ENCODE measurements around the gene ABCA13.

DNA sequence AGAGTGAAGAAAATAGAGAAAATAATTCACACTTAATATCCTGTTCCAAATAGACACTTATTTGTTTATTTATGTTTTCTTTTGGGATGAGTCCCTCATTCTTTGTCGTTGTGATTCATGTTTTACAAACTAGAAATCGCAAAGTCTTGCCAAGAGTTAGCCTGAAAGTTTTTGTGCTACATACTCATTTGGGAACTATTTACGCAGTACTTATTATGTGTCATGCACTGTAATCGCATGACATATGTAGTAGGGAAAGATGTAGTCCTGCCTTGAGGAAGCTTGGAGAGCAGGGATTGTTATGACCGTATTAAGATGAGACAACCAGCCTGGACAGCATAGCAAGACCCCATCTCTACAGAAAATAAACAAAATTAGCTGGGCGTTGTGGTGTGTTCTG lies 189.3 kb downstream of the ABCA13 start:
- TF ChIP-seq, protein P1, sequence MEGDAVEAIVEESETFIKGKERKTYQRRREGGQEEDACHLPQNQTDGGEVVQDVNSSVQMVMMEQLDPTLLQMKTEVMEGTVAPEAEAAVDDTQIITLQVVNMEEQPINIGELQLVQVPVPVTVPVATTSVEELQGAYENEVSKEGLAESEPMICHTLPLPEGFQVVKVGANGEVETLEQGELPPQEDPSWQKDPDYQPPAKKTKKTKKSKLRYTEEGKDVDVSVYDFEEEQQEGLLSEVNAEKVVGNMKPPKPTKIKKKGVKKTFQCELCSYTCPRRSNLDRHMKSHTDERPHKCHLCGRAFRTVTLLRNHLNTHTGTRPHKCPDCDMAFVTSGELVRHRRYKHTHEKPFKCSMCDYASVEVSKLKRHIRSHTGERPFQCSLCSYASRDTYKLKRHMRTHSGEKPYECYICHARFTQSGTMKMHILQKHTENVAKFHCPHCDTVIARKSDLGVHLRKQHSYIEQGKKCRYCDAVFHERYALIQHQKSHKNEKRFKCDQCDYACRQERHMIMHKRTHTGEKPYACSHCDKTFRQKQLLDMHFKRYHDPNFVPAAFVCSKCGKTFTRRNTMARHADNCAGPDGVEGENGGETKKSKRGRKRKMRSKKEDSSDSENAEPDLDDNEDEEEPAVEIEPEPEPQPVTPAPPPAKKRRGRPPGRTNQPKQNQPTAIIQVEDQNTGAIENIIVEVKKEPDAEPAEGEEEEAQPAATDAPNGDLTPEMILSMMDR (conservative IDR thresholded peaks at IDR 0.05 in 1 of 2, IDR thresholded peaks at IDR 0.05 in 1 of 2; ENCODE audit: extremely low read depth in 1 of 2, insufficient read depth in 1 of 2, low read depth in 1 of 2, low read length in 2 of 2) = no peak
- no peak for TF ChIP-seq EZH2 (IDR thresholded peaks at IDR 0.05; ENCODE audit: borderline replicate concordance, low read length)
